Measurements from ENCODE around the gene ZBTB38. TPM values are rescaled to one million over a fixed set of nuclear protein-coding genes. Genes with fewer than 3 reads are reported as not detected.

Gene ZBTB38
- total RNA-seq, 1 donor = 267 TPM

- TF ChIP-seq CTCF (IDR thresholded peaks at IDR 0.05; ENCODE audit: insufficient read depth, low read length) = peak; percentile 18
- peak; percentile 97 for DNase-seq (ENCODE audit: low read depth)
- peak overlapping the region; percentile 23 for H3K4me3 ChIP-seq (ENCODE audit: low read depth, low read length)
Measured at GRCh38 chr3:141366285-141367037, 1.8 kb upstream of the ZBTB38 start.

- TF ChIP-seq CTCF (IDR thresholded peaks at IDR 0.05; ENCODE audit: insufficient read depth, low read length) = no peak
- DNase-seq (ENCODE audit: low read depth) = peak; percentile 100
- H3K4me3 ChIP-seq (ENCODE audit: low read depth, low read length) = peak overlapping the region; percentile 23
Measured at GRCh38 chr3:141367038-141367730, 1.1 kb upstream of the ZBTB38 start.

GRCh38 chr3:141368925-141369794 lies 856 bp downstream of the ZBTB38 start:
- H3K4me3 ChIP-seq (ENCODE audit: low read depth, low read length) = peak overlapping the region; percentile 44
- DNase-seq (ENCODE audit: low read depth) = peak; percentile 93
- no peak for TF ChIP-seq CTCF (IDR thresholded peaks at IDR 0.05; ENCODE audit: insufficient read depth, low read length)

- peak overlapping the region; percentile 28 for H3K4me3 ChIP-seq (ENCODE audit: low read depth, low read length)
- TF ChIP-seq CTCF (IDR thresholded peaks at IDR 0.05; ENCODE audit: insufficient read depth, low read length) = peak; percentile 52
- DNase-seq (ENCODE audit: low read depth) = peak; percentile 96
Measured at GRCh38 chr3:141370065-141370533, 1.8 kb downstream of the ZBTB38 start.

GRCh38 chr3:141371882-141372281 lies 3.6 kb downstream of the ZBTB38 start:
- DNase-seq (ENCODE audit: low read depth) = no peak
- no peak overlapping the region for H3K4me3 ChIP-seq (ENCODE audit: low read depth, low read length)
- no peak for TF ChIP-seq CTCF (IDR thresholded peaks at IDR 0.05; ENCODE audit: insufficient read depth, low read length)

- no peak for DNase-seq (ENCODE audit: low read depth)
- no peak for TF ChIP-seq CTCF (IDR thresholded peaks at IDR 0.05; ENCODE audit: insufficient read depth, low read length)
- H3K4me3 ChIP-seq (ENCODE audit: low read depth, low read length) = no peak overlapping the region
Measured at GRCh38 chr3:141372656-141373055, 4.4 kb downstream of the ZBTB38 start.
